Esophagus muscularis mucosa (tissue), 4 donors: ENCODE results near the gene CYGB. TPM values are rescaled to one million over a fixed set of nuclear protein-coding genes. Genes with fewer than 3 reads are reported as not detected.
A peak's percentile ranks its signal among the peaks of the same experiment; 100 is the strongest.
"Not testable (repeated sequence)": the region's sequence is repeated elsewhere in the genome, so short reads cannot be mapped to it uniquely, and the experiment has no call there.

ENCODE experiments used
- DNase-seq: peaks from one replicate; pipeline ENCODE4 v3.0.0-alpha.2; 2017; ENCODE audit errors: extremely low spot score
- H3K27ac ChIP-seq, 4 donors: fragments of 200-600 bp; sonication (generic); replicated peaks in 1 of 4; 1 replicate in 3 of 4; 2 replicates in 1 of 4; pipeline ENCODE4 v1.5.1; 2016 to 2019; ENCODE audit warnings: mild to moderate bottlenecking in 1 of 4
- H3K27me3 ChIP-seq, 4 donors: fragments of 200-600 bp; sonication (generic); one replicate each; pipeline versions ENCODE4 v1.5.1 to v1.6.0; 2016 to 2019
- H3K36me3 ChIP-seq, 4 donors: fragments of 200-600 bp; sonication (generic); one replicate each; pipeline ENCODE4 v1.5.1; 2016 to 2019
- H3K4me1 ChIP-seq, 4 donors: fragments of 200-600 bp; sonication (generic); one replicate each; pipeline ENCODE4 v1.5.1; 2016 to 2019
- H3K4me3 ChIP-seq, 4 donors: fragments of 200-600 bp; sonication (generic); 1 replicate in 2 of 4; 2 replicates in 2 of 4; pipeline ENCODE4 v1.5.1; 2016 to 2019; ENCODE audit warnings: mild to moderate bottlenecking in 4 of 4, moderate library complexity in 1 of 4
- H3K9me3 ChIP-seq, 4 donors: fragments of 200-600 bp; sonication (generic); 1 replicate in 3 of 4; 2 replicates in 1 of 4; pipeline ENCODE4 v1.5.1; 2016 to 2019
- EP300 ChIP-seq: sonication (generic); formaldehyde crosslinking; IDR thresholded peaks from one replicate; pipeline ENCODE4 v1.6.1; 2017; ENCODE audit warnings: antibody characterized with exemption
- POLR2A ChIP-seq: fragments of 450-650 bp; IDR thresholded peaks from one replicate; pipeline ENCODE4 v1.6.1; 2017; ENCODE audit warnings: antibody characterized with exemption, moderate library complexity, mild to moderate bottlenecking, low read depth
- POLR2AphosphoS5 ChIP-seq, 2 donors: sonication (generic); formaldehyde crosslinking; IDR thresholded peaks; one replicate each; pipeline ENCODE4 v1.6.1; 2017; ENCODE audit warnings: antibody characterized with exemption in 2 of 2
- WGBS: methylation state at CpG from one replicate; pipeline ENCODE4 v1.1.5; 2018; 5-methylcytosine and 5-hydroxymethylcytosine counted together
- intact Hi-C: fragments of 100-400 bp; cut with DNase I; formaldehyde crosslinking; loops from one replicate; pipeline ENCODE4 v1.15.1; 2023
- total RNA-seq, 4 donors: library from RNA; depleted of rRNA; stranded (reverse); fragments of >200 nt; gene quantifications; one replicate each; pipeline versions ENCODE4 v1.1.0 to v1.2.1, GENCODE V29; 2016
- TF ChIP-seq, protein P1 (sequence below), 3 experiments: fragments of 200-600 bp in 2 of 3; fragments of 450-650 bp in 1 of 3; sonication (generic) in 2 of 3; IDR thresholded peaks; one replicate each; pipeline ENCODE4 v1.5.1; 2017 to 2019; ENCODE audit warnings: antibody characterized with exemption in 3 of 3, mild to moderate bottlenecking in 2 of 3, moderate library complexity in 1 of 3

CYGB gene
- total RNA-seq, 4 donors from 2014 or later: 10.8 to 23.5 (median 20.7) TPM

- no peak for DNase-seq
- TF ChIP-seq, protein P1, sequence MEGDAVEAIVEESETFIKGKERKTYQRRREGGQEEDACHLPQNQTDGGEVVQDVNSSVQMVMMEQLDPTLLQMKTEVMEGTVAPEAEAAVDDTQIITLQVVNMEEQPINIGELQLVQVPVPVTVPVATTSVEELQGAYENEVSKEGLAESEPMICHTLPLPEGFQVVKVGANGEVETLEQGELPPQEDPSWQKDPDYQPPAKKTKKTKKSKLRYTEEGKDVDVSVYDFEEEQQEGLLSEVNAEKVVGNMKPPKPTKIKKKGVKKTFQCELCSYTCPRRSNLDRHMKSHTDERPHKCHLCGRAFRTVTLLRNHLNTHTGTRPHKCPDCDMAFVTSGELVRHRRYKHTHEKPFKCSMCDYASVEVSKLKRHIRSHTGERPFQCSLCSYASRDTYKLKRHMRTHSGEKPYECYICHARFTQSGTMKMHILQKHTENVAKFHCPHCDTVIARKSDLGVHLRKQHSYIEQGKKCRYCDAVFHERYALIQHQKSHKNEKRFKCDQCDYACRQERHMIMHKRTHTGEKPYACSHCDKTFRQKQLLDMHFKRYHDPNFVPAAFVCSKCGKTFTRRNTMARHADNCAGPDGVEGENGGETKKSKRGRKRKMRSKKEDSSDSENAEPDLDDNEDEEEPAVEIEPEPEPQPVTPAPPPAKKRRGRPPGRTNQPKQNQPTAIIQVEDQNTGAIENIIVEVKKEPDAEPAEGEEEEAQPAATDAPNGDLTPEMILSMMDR (IDR thresholded peaks at IDR 0.05): no peak
- no peak for TF ChIP-seq EP300
- peak in 1 of 2 donors; percentile 21 for TF ChIP-seq POLR2AphosphoS5 (IDR thresholded peaks at IDR 0.05)
- TF ChIP-seq POLR2A: no peak
- Histone ChIP-seq H3K4me3 (no peak overlapping the region), H3K27ac (peak overlapping the region in 3 of 4 donors; percentile 31 to 60 (median 54)), H3K36me3 (peaks cover 0 to 65% (median 38%) of the 10 kb centered on the region in 4 donors), H3K27me3 (no peaks in the 10 kb centered on the region), H3K4me1 (peaks cover 40 to 54% (median 52%) of the 10 kb centered on the region in 4 donors), H3K9me3 (no peaks in the 10 kb centered on the region)
- intact Hi-C loops: no loop called here
- WGBS: 51% methylated on average over 5 of the region's 5 CpGs
Observed at GRCh38 chr17:76561799-76562268, 24.3 kb upstream of the CYGB start.

DNA sequence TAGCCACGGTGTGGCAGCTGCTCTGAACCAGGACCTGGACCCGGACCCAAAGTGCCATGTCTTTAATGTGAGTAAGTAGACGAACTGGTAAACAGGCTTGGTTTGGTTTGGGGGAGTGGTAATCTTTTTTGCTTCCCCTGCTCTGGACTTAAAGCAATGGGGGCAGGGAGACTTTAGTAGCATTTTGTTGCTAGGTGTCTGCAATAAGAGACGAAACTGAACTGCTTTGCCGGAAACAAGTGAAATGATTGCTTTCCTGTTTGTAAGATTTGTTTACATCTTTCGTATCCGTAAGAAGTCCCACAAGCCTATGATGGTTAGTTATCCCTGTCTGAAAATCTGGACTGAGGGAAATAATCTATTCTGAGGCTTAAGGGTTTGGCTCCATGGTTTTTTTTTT lies 23.8 kb upstream of the CYGB start:
- no peak for DNase-seq
- no peaks in the 10 kb centered on the region for H3K27me3 ChIP-seq
- 75% methylated on average over 7 of the region's 7 CpGs for WGBS
- peak overlapping the region; percentile 8 to 60 (median 42) for H3K27ac ChIP-seq
- no peaks in the 10 kb centered on the region for H3K9me3 ChIP-seq
- no peak for TF ChIP-seq EP300
- H3K4me3 ChIP-seq: no peak overlapping the region
- intact Hi-C loops: no loop called here
- peaks cover 45 to 59% (median 57%) of the 10 kb centered on the region in 4 donors for H3K4me1 ChIP-seq
- peaks cover 0 to 62% (median 34%) of the 10 kb centered on the region in 4 donors for H3K36me3 ChIP-seq

DNA sequence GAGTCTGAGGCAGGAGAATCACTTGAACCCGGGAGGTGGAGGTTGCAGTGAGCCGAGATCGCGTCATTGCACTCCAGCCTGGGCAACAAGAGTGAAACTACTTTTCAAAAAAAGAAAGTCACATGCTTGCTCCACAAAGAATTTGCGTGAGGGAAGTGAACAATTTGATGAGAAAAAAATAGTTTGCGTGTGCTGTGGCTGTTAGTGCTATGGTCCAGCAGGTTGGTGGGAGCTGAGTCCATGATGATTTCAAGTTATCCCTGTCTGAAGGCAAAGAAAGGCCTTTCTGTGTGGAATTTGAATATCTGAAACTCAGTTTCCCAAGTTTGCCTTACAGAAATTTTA lies 23.3 kb upstream of the CYGB start:
- intact Hi-C loops: no loop called here
- no peak for DNase-seq
- no peaks in the 10 kb centered on the region for H3K27me3 ChIP-seq
- 72% methylated on average over 6 of the region's 6 CpGs for WGBS
- no peak overlapping the region for H3K4me3 ChIP-seq
- no peak for TF ChIP-seq EP300
- TF ChIP-seq, protein P1 (IDR thresholded peaks at IDR 0.05): no peak
- H3K36me3 ChIP-seq: peaks cover 0 to 58% (median 30%) of the 10 kb centered on the region in 4 donors
- peaks cover 46 to 64% (median 57%) of the 10 kb centered on the region in 4 donors for H3K4me1 ChIP-seq
- peak overlapping the region; percentile 8 to 60 (median 42) for H3K27ac ChIP-seq
- H3K9me3 ChIP-seq: no peaks in the 10 kb centered on the region

DNA sequence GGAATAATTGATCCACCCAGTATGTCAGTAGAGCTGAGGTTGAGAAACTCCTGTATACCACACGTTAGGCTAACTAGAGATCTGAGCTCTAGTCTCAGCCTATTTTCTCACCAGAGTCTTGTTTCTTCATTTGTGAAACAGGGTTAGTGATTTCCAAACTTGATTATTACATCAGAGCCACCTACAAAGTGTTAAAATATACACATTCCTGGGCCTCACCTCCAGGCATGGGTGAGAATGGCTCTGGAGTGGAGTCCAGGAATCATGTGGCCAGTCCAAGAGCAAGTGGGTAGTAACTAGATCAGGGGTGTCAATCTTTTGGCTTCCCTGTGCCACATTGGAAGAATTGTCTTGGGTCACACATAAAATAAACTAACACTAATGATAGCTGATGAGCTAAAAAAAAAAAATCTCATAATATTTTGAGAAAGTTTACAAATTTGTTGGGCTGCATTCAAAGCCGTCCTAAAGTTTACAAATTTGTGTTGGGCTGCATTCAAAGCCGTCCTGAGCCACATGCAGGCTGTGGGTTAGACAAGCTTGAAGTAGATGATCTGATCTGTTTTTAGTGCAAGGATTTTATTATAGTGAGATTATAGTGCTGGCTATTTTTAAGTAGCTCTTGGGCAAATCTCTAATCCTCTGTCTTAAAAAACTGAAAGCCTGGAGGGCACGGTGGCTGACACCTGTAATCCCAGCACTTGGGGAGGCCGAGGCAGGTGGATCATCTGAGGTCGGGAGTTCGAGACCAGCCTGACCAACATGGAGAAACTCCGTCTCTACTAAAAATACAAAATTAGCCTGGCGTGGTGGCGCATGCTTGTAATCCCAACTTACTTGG lies 22.7 kb upstream of the CYGB start:
- peaks cover 46 to 65% (median 57%) of the 10 kb centered on the region in 4 donors for H3K4me1 ChIP-seq
- H3K9me3 ChIP-seq: no peaks in the 10 kb centered on the region
- no peaks in the 10 kb centered on the region for H3K27me3 ChIP-seq
- H3K4me3 ChIP-seq: no peak overlapping the region
- intact Hi-C loops: no loop called here
- DNase-seq: no peak
- peaks cover 0 to 52% (median 24%) of the 10 kb centered on the region in 4 donors for H3K36me3 ChIP-seq
- peak overlapping the region; percentile 22 to 86 (median 70) for H3K27ac ChIP-seq
- 86% methylated on average over 10 of the region's 10 CpGs for WGBS
- TF ChIP-seq POLR2A (no peak), EP300 (no peak), POLR2AphosphoS5 (IDR thresholded peaks at IDR 0.05) (no peak)
- TF ChIP-seq, protein P1 (IDR thresholded peaks at IDR 0.05): no peak

DNA sequence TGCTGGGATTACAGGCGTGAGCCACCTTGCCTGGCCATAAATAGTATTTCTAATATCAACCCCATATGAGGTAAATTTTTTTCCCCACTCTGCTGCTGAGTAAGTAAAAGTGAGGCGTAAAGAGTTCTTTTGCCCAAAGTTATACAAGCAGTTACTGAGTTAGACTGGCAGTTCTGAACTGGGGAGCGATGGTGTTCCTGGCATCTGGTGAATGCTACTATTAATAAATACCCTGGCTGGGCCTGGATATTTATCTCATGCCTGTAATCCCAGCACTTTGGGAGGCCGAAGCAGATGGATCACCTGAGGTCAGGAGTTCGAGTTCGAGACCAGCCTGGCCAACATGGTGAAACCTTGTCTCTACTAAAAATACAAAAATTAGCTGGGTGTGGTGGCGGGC lies 22.0 kb upstream of the CYGB start:
- H3K9me3 ChIP-seq, H3K27me3 ChIP-seq, DNase-seq: not testable (repeated sequence)
- Histone ChIP-seq H3K36me3 (peaks cover 0 to 44% (median 17%) of the 10 kb centered on the region in 4 donors), H3K4me1 (peaks cover 47 to 65% (median 57%) of the 10 kb centered on the region in 4 donors), H3K27ac (peak overlapping the region; percentile 21 to 86 (median 84)), H3K4me3 (peak overlapping the region in 2 of 4 donors; percentile 64 to 75)
- intact Hi-C loops: loop anchor here (5.0 to 10.0 kb wide), 3 partner anchors 37 to 155 kb away; partner anchors contain the start of gene MXRA7
- 76% methylated on average over 7 of the region's 7 CpGs for WGBS
